GM11168 (cell line): ENCODE measurements around the gene PPARGC1A.

Experiments
- in situ Hi-C: fragments of 300-500 bp; cut with MboI; formaldehyde crosslinking; loops from one replicate; pipeline ENCODE4 v1.12.0; 2022; ENCODE audit warnings: low sequenced_read_pairs; ENCODE audit not compliant: unreplicated experiment

Gene PPARGC1A

DNA sequence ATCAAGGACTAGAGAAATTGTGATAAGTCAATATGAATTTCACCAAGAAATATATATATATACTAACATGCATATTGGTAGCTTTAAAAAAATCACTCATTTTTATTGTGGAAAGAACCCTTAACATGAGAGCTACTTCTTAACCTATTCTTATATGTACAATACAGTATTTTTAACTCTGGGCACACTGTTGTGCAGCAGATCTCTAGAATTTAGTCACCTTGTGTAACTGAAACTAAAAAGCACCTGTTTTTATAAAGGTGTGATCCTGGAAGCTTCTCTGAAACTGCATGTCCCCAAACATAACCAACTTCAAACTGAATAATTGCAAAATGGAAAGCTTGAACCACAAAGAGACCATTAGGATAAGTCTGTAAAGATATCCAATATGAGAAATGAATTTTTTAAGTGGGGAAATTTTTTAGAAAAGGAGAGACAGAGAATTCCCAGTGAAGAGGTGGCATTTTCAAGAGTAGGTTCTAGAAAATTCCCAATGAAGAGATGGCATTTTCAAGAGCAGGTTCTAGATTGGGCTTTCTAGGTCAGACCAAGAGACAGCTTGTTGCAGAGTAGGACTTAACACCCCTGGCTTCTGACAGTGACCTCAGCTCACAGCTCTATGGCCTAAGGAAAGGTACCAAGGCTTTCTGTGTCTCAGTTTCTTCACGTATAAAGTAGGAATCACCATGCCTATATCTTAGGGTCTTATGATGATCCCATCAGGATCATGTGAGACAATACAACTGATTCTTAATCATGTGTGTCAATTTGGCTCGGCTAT is 22.0 kb upstream of the PPARGC1A start:
- in situ Hi-C loops, result no loop called here

DNA sequence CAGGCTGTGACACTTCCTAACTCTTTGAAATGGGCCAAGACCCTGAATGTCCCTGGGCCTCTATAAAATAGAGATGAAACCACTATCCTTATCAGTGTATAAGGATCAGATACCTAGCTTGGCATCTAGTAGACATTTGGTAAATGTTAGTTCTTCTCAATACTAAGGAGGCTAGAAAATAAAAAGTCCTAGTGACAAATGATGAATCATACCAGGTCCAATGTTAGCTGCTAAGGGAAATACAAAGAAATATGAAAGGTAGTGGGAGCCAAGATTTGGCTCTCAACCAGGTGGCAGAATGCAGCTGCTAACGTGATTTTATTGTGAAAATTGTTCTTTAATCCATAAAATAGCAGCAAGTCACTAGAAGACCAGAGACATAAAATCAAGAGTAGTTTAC is 19.8 kb upstream of the PPARGC1A start:
- in situ Hi-C loops, result no loop called here

GRCh38 chr4:23906839-23907238 is 17.0 kb upstream of the PPARGC1A start:
- in situ Hi-C loops, result no loop called here

GRCh38 chr4:23904639-23905071 is 14.8 kb upstream of the PPARGC1A start:
- in situ Hi-C loops, result no loop called here

- in situ Hi-C loops, result no loop called here
These were observed 14.1 kb upstream of the PPARGC1A start for GRCh38 chr4:23903859-23904438.

DNA sequence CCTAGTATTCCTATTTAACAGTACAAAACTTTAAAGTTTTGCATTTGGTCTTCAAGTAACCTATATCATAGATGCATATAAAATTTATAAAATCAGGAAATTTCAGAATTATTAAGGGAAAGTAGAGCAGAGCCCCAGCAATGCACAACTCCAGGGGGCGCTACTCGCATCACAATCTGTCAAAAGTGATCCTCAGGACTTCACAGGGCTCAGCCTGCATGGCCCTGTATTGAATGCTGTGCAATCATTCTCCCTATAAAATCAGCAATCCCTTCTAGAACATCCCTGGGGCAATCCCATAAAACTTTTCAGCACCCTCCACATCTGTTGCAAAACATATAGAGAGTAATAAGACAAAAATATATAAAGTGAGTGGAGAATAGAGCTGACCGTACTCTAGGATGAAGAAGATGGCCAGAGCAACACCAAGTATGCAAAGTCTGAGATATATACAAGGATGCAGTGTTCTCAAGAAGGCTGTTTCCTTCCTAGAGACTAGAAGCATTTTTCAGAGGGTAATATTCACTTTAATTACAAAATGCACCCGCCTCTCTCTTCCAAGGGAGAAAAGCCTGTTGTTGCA is 12.5 kb upstream of the PPARGC1A start:
- in situ Hi-C loops, result no loop called here

- in situ Hi-C loops, result no loop called here
These were observed 10.8 kb upstream of the PPARGC1A start for GRCh38 chr4:23900636-23901035.

GRCh38 chr4:23899565-23899964 is 9.7 kb upstream of the PPARGC1A start:
- in situ Hi-C loops, result no loop called here

DNA sequence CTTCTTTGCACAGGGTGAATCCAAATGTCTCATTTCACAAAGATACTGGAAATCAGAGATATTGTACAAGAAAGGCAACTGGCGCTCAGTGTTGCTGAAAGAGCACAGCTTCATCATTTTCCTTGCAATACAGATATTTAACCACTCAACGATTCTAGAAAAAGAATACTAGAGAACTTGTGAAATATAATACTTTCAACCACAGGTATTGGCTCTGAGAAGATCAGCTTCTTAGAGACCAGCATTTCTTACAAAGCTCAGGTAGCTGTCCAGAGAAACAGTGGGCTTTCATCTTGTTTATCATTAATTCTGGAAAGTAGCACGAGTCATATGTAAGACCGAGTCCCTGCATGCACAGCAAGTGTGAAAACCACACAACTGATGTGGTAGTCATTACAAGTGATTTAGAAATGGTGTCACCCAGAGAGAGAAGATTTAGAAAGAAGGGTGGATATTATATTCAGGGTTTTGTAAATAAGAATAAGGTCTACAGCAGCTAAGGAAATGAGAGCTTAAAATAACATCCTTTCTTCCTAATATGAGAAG is 7.8 kb upstream of the PPARGC1A start:
- in situ Hi-C loops, result no loop called here

DNA sequence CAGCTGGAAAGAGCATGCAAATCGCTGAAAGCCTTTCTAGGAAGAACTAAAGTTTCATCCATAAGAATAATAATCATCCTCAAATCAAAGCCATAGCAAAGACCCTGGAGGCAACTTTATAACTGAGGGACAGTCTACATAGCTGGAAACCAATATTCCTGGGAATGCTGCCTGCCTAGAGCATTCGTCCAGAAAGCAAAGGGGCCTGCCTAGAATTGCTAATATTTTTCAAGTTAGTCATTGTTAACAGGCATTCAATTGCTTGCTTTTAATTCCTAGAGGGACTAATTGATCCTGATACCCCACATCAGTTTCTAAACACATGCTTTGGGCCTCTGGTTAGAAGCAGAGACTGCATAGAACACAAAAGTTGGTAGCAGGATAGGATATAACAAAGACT is 4.2 kb upstream of the PPARGC1A start:
- in situ Hi-C loops, result no loop called here

DNA sequence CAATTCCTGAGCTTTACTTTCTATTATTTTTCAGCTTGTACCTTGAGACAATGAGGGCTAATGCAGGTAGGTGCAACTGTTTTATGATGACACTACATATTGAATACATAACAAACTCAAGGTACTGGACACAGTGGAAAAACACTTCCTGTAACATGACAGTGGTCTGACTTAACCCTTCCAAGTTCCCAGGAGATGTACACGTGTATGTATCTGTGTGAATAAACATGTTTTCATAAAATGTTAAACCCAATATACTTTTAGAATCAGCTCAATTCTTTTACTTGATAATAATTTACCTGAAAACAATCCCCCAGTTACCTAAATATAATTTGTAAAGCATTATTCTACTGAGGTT is 1.2 kb upstream of the PPARGC1A start:
- in situ Hi-C loops, result no loop called here

GRCh38 chr4:23890369-23891063 is 669 bp upstream of the PPARGC1A start:
- in situ Hi-C loops, result no loop called here

DNA sequence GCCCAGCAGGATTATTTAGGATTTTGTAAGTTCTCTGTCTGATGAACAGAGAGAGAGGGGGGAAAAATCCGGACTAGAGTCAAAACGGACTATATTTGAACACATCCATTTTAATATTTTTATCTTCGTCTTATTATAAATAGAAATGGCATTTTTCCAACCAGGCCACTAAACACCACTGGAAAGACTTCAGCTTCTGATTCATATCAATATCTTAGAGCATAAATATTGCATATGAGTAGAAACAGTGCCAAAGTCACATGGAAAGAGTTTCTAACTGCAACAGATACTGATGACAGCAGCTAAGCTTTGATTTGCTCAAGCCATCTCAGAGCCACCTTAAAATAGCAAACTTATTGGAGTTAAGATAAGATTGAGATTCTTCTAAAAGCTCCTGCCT is 456 bp downstream of the PPARGC1A start:
- in situ Hi-C loops, result no loop called here

DNA sequence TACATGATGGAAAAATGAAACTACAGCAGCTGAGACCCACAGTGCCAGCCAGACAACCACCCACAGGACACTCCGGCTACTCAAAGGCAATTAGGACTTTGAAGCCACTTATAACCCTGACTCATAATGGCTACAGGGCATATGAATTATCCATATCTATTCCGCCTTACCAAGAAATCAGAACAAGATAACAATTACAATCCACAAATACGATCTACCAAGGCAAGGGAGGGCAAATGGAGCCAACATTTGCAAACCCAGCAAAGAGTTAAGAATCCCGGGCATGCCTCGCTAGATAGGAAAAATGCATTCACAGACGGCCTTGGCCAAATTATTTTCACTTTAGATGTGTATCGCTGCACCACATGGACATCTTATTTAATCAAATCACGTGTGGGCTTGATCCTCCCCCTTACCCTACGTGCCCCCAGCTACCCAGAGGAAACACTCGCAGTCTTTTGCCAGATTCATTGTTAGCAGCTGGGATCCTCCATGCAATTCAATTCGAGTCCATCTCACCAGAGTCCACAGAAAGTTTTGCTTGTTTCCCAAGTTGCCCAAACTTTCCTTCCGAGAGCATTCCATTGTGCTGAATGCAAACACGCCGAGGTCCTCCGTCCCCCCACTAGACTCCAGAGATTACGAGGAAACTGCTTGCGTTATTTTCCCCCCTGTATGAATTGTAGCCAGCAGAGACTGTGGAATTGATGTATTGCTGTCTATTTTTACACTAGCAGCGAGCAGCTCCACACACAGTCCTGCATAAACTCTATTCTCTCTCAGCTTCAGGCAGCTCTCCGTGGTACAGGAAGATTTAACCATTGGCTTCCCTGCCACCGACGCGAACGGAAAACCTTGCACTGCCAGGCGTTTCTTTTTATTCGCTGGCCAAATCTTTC is 1.2 kb downstream of the PPARGC1A start:
- in situ Hi-C loops, result no loop called here

DNA sequence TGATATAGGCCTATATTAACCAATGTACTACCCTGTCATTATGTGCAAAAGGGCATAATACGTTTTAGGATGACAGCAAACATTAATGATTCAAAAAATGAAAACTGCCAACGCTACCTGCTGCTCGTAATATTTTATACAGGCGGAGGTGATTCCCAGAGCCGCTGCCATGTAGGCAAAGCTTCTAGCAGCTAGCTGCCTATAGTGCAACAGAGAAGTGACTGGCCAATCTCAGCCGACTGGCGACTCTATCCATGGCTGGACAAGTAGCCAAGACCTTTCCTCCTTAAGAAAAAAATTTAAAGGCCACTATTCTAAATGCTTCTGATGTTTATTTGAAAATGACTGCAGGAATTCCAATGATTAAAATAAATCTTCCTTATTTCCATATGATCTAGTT is 1.9 kb downstream of the PPARGC1A start:
- in situ Hi-C loops, result no loop called here

- in situ Hi-C loops, result no loop called here
These were observed 2.7 kb downstream of the PPARGC1A start for GRCh38 chr4:23887173-23887572.

GRCh38 chr4:23885943-23886590 is 3.8 kb downstream of the PPARGC1A start:
- in situ Hi-C loops, result no loop called here

DNA sequence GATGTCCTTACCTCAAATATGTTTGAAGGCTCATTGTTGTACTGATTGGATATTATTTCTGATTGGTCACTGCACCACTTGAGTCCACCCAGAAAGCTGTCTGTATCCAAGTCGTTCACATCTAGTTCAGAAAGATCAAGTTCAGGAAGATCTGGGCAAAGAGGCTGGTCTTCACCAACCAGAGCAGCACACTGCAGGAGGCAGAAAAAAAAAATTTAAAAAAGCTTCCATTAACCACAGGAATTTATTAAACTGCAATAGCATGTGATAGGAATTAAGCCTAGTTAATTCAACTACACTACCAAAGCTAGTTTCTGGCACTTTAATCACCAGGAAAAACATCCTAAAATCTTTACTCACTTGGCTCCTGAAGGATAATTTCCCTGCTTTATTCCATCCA is 5.1 kb downstream of the PPARGC1A start:
- in situ Hi-C loops, result no loop called here

DNA sequence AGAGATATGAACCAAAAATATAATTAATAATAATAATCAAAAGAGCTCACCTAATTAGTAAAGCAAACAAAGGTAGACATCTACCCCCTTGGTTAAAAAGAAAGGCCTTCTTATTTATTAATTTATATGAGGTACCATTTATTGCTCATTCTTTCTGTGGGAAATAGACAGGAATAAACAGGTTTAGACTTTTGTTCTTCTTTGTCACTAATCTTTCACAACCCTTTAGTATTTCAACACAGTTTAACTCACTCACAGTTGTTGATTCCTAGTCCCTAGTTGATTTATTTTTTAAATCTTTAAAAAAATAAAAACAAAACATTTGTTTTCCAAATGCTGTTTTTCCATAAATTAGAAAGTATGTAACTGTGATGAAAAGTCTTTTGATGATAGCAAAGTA is 5.6 kb downstream of the PPARGC1A start:
- in situ Hi-C loops, result no loop called here
